ENCODE measurements around the gene NTN5. TPM values are rescaled to one million over a fixed set of nuclear protein-coding genes. Genes with fewer than 3 reads are reported as not detected.

NTN5 gene, protein sequence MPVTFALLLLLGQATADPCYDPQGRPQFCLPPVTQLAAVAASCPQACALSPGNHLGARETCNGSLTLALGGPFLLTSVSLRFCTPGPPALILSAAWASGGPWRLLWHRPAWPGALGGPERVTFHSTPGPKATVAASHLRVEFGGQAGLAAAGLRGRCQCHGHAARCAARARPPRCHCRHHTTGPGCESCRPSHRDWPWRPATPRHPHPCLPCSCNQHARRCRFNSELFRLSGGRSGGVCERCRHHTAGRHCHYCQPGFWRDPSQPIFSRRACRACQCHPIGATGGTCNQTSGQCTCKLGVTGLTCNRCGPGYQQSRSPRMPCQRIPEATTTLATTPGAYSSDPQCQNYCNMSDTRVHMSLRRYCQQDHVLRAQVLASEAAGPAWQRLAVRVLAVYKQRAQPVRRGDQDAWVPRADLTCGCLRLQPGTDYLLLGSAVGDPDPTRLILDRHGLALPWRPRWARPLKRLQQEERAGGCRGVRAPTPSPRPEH
- total RNA-seq (under 0.01 and 0.51 TPM in 2 replicates), polyA plus RNA-seq (0.03 and 0.10 TPM in 2 replicates), polyA minus RNA-seq (ENCODE audit: low replicate concordance) (not detected in 2 replicates)
- polyA plus RNA-seq (2012): 0.08 and 0.14 TPM in 2 replicates

DNA sequence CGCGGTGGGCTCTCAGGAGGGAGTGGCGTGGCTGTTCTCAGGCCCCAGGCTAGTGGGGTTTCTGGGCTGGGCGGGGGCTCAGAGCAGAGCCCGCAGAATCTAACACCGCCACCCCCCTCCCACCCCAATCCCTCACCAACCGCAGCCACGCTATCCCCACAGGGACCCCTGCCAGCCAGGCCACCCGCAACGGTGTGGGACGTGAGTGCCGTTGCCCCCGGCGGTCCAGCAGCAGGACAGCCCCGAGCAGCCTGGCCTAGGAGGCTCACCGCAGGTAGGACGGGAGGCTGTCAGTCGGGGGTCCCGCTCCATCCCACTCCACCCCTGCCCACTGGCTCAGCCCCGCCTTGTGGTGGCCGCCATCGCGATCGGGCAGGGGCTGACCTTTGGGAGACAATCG is at the start of gene NTN5:
Gene NTN5 (minus strand): TSS at position 24 of the 400 bp plus-strand sequence. CDS start 2,031 bp downstream, outside the sequence.
- no peak within 1 kb of the TSS for H3K4me3 ChIP-seq (replicated peaks in 1 of 4; ENCODE audit: control extremely low read depth in 1 of 4, insufficient read depth in 1 of 4, low read depth in 3 of 4, low read length in 4 of 4)
- H3K9me3 ChIP-seq (ENCODE audit: control insufficient read depth, insufficient read depth, low read depth, low read length): no peaks in the 10 kb centered on the region
- no peaks in the 10 kb centered on the region for H3K79me2 ChIP-seq (ENCODE audit: control insufficient read depth, insufficient read depth, low read length)
- no peaks in the 10 kb centered on the region for H3K36me3 ChIP-seq (ENCODE audit: control insufficient read depth, insufficient read depth, low read length)
- no peak within 1 kb of the TSS for H3K4me2 ChIP-seq (ENCODE audit: extremely low read depth, insufficient read depth, low read length)
- H3K27me3 ChIP-seq (ENCODE audit: control insufficient read depth, insufficient read depth, low read length): no peaks in the 10 kb centered on the region
- H4K20me1 ChIP-seq (ENCODE audit: control insufficient read depth, extremely low read depth, insufficient read depth, low read length): no peaks in the 10 kb centered on the region
- no peak for TF ChIP-seq EZH2 (IDR thresholded peaks at IDR 0.05; ENCODE audit: low read length, missing control alignments)
- TF ChIP-seq, protein P1, sequence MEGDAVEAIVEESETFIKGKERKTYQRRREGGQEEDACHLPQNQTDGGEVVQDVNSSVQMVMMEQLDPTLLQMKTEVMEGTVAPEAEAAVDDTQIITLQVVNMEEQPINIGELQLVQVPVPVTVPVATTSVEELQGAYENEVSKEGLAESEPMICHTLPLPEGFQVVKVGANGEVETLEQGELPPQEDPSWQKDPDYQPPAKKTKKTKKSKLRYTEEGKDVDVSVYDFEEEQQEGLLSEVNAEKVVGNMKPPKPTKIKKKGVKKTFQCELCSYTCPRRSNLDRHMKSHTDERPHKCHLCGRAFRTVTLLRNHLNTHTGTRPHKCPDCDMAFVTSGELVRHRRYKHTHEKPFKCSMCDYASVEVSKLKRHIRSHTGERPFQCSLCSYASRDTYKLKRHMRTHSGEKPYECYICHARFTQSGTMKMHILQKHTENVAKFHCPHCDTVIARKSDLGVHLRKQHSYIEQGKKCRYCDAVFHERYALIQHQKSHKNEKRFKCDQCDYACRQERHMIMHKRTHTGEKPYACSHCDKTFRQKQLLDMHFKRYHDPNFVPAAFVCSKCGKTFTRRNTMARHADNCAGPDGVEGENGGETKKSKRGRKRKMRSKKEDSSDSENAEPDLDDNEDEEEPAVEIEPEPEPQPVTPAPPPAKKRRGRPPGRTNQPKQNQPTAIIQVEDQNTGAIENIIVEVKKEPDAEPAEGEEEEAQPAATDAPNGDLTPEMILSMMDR (conservative IDR thresholded peaks at IDR 0.05 in 1 of 2, IDR thresholded peaks at IDR 0.05 in 1 of 2; ENCODE audit: low read depth in 1 of 2, low read length in 2 of 2): no peak
- no peaks in the 10 kb centered on the region for H3K4me1 ChIP-seq (ENCODE audit: control insufficient read depth, extremely low read depth, insufficient read depth, low read length)
- H3K27ac ChIP-seq (ENCODE audit: insufficient read depth, low read length): no peak within 1 kb of the TSS
- H2AFZ ChIP-seq (ENCODE audit: low read length): no peak within 1 kb of the TSS
- no peak for DNase-seq (ENCODE audit: low read depth in 2 of 2)
- H3K9ac ChIP-seq (ENCODE audit: insufficient read depth, low read length): no peak within 1 kb of the TSS

DNA sequence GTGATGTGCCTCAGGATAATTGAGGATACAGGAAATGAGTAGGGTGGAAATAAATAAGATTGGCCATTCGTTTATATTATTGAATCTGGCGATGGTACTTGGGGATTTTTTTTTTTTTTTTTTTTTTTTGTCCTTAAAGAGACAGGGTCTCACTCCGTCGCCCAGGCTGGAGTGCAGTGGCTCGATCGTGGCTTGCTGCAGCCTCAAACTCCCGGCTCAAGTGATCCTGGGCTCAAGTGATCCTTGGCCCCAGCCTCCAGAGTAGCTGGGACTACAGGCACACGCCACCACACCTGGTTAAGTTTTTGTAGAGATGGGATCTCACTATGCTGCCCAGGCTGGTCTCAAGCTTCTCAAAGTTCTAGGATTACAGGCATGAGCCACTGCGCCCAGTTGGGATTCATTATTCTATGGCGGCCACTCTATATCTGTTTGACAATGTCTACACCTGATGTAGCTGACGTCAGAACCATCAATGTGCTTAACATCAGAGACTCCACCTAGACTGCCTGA is 49.4 kb upstream of the NTN5 start:
- no peak for TF ChIP-seq EZH2 (IDR thresholded peaks at IDR 0.05; ENCODE audit: low read length, missing control alignments)
- TF ChIP-seq, protein P1 (conservative IDR thresholded peaks at IDR 0.05 in 1 of 2, IDR thresholded peaks at IDR 0.05 in 1 of 2; ENCODE audit: low read depth in 1 of 2, low read length in 2 of 2): no peak
- Histone ChIP-seq H3K4me3 (replicated peaks in 1 of 4; ENCODE audit: control extremely low read depth in 1 of 4, insufficient read depth in 1 of 4, low read depth in 3 of 4, low read length in 4 of 4) (no peak overlapping the region), H3K9me3 (ENCODE audit: control insufficient read depth, insufficient read depth, low read depth, low read length) (no peaks in the 10 kb centered on the region), H3K27ac (ENCODE audit: insufficient read depth, low read length) (no peak overlapping the region), H3K79me2 (ENCODE audit: control insufficient read depth, insufficient read depth, low read length) (no peaks in the 10 kb centered on the region), H3K9ac (ENCODE audit: insufficient read depth, low read length) (no peak overlapping the region), H3K4me2 (ENCODE audit: extremely low read depth, insufficient read depth, low read length) (no peak overlapping the region), H3K27me3 (ENCODE audit: control insufficient read depth, insufficient read depth, low read length) (no peaks in the 10 kb centered on the region), H4K20me1 (ENCODE audit: control insufficient read depth, extremely low read depth, insufficient read depth, low read length) (no peaks in the 10 kb centered on the region), H3K36me3 (ENCODE audit: control insufficient read depth, insufficient read depth, low read length) (no peaks in the 10 kb centered on the region), H3K4me1 (ENCODE audit: control insufficient read depth, extremely low read depth, insufficient read depth, low read length) (peaks cover 2% of the 10 kb centered on the region), H2AFZ (ENCODE audit: low read length) (no peak overlapping the region)
- DNase-seq (ENCODE audit: low read depth in 2 of 2): no peak

DNA sequence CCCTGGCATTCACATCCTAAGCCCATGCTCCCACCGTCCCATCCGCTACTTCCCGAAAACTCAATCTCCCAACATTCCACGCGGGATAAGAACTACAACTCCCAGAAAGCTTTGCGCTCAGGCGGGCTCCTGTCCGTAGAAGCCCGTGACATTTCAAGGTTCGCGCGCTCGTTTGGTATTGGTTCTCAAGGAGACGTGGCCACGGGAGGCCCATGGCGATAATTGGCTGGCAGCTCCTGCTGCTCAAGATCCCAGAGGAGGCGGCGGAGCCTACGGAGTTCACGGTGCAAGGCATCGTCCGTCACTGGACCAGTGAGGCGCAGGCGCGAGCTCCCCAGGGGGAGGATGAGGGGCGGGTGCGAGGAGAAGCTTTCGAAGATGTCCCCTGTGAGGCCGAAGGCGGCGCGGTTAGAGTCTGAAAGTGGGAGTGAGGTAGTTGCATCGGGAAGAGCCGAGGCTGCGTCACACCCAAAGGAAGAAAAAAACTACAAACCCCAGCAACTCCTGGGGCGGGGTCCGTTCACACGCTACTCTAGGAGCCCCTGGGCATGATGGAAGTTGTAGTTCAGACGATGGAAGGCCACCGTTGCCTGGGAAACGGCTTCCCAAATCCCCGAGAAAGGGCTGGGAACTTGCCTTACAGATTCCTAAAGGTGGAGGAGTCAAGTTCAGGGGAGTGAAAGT is 47.9 kb upstream of the NTN5 start:
- Histone ChIP-seq H2AFZ (ENCODE audit: low read length) (peak overlapping the region; percentile 94), H3K27ac (ENCODE audit: insufficient read depth, low read length) (peak overlapping the region; percentile 88), H3K27me3 (ENCODE audit: control insufficient read depth, insufficient read depth, low read length) (no peaks in the 10 kb centered on the region), H3K4me1 (ENCODE audit: control insufficient read depth, extremely low read depth, insufficient read depth, low read length) (peaks cover 6% of the 10 kb centered on the region), H3K4me2 (ENCODE audit: extremely low read depth, insufficient read depth, low read length) (peak overlapping the region; percentile 80), H3K36me3 (ENCODE audit: control insufficient read depth, insufficient read depth, low read length) (no peaks in the 10 kb centered on the region), H3K9ac (ENCODE audit: insufficient read depth, low read length) (peak overlapping the region; percentile 71), H3K9me3 (ENCODE audit: control insufficient read depth, insufficient read depth, low read depth, low read length) (no peaks in the 10 kb centered on the region), H4K20me1 (ENCODE audit: control insufficient read depth, extremely low read depth, insufficient read depth, low read length) (no peaks in the 10 kb centered on the region), H3K4me3 (replicated peaks in 1 of 4; ENCODE audit: control extremely low read depth in 1 of 4, insufficient read depth in 1 of 4, low read depth in 3 of 4, low read length in 4 of 4) (peak overlapping the region; percentile 64 to 73 (median 68)), H3K79me2 (ENCODE audit: control insufficient read depth, insufficient read depth, low read length) (no peaks in the 10 kb centered on the region)
- TF ChIP-seq EZH2 (IDR thresholded peaks at IDR 0.05; ENCODE audit: low read length, missing control alignments): no peak
- TF ChIP-seq, protein P1 (conservative IDR thresholded peaks at IDR 0.05 in 1 of 2, IDR thresholded peaks at IDR 0.05 in 1 of 2; ENCODE audit: low read depth in 1 of 2, low read length in 2 of 2): no peak
- peak; percentile 99 for DNase-seq (ENCODE audit: low read depth in 2 of 2)

Data from fibroblast of lung (primary cell).